Stimulated activated CD8-positive, alpha-beta memory T cell treated with anti-CD3 and anti-CD28 coated beads, Interleukin-4, amount 100 ng/mL, for 48 hours (primary cell): Measurements from ENCODE around the gene DNAJB11.
"Not testable (repeated sequence)": the region's sequence is repeated elsewhere in the genome, so short reads cannot be mapped to it uniquely, and the experiment has no call there.

Experiments
- DNase-seq: peaks from one replicate; pipeline ENCODE4 v3.0.0-alpha.2; 2020

The DNAJB11 gene

DNA sequence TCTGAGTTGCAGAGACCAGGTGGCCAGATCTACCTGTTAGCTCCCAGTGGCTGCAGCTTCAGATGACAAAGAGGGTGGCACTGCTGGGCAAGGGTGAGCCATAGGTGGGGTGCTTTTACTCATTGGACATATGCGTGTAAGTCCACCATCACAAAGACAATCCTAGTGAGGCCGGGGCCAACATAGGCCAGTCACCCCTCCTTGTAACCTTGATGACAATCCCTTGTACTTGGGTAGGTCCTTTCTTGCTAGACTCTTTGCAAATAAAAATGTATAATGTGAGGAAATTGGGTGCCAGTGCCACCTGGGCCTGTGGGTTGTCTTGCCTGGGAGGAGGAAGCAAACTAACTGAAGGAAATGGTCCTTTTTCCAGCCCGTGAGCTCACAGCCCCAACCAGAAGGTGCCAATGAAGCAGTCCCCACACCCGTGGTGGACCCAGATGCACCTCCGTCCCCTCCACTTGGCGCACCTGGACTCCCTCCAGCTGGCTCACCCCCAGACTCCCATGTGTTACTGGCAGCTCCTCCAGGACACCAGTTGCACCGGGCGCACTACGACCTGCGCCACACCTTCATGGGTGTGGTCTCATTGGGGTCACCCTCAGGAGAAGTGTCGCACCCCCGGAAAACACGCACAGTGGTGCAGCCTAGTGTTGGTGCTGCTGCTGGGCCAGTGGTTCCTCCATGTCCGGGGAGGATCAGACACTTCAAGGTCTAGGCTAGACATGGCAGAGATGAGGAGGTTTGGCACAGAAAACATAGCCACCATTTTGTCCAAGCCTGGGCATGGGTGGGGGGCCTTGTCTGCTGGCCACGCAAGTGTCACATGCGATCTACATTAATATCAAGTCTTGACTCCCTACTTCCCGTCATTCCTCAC is 49.9 kb downstream of the DNAJB11 start:
- no peak for DNase-seq

DNA sequence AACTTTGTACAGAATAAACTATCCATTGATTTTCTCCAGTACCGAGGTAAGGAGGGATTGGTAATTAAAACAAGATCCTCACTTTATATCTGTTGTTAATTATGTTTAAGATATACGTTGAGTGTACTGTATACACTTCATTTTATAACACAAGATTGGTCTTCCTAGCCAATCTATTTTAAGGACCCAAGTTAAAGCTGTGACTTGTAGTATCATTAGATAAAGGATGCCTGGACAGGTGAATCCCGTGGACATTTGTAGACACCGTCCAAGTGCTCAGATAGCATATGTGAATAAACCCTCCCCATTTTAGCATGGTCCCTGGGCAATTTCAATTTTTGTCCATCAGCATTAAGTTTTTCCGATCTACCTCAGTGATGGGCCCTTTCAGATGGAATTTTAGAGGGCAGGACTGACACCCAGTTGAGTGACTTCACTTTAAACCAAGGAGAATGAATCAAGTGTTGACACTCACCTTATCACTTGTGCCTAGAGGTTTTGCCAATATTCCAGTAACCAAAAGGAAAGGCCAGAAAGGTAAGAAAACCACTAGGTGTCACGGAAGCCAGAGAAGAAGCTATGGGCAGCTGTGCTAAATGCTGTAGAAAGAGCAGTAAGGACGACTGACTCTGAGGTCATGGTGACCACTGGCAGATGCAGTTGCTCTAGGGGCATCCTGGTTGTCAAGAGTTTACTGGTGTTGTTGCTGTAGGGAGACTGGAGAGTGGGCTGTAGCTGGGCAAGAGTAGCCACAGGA is 51.6 kb downstream of the DNAJB11 start:
- DNase-seq = no peak

DNA sequence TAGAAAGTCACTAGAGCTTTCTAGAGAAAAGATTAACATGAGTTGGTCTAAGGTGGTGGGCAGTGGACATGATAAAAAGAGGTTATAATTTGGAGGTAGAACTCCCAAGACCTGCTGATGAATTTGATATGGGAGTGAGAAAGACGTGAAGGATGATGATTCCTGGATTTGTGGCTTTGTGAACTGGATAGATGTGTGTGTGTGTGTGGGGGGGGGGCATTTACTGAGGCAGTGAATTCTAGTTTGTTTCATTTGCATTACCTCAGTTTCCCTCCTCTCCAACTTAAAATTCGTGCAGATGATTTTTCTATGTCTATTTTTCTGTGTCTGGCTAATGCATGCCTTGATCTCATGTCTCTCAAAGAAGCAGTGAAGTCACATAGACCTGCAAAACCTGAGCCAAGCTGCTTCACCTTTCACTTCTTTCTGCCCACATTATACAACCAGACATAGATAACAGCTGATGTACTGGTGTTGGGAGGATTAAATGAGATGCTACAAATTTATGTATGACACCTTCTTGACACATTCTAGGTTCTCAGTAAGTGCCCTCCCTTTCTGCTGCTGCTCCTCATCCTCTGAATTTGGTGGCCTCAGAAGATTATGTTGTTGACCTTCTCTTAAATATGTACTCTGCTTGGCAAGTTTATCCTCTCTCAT is 52.3 kb downstream of the DNAJB11 start:
- DNase-seq = no peak

DNA sequence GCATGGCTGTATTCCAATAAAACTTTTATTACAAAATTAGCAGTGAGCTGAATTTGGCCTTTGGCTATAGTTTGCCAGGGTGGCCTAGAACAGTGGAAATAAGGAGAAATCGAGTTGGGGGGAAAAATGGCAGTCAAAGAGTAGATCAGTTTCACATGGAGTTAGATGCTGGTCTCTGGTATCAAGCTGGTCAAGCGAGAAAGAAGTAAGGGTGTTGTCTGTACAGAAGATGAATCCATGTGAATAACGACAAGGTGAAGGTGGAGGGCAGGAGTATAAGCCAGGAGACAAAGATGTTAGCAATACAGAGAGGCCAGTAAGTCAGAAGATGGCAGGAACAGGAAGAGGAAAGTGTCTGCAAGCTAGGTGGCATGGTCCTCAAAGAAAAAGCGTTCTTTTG is 54.1 kb downstream of the DNAJB11 start:
- DNase-seq = no peak

DNA sequence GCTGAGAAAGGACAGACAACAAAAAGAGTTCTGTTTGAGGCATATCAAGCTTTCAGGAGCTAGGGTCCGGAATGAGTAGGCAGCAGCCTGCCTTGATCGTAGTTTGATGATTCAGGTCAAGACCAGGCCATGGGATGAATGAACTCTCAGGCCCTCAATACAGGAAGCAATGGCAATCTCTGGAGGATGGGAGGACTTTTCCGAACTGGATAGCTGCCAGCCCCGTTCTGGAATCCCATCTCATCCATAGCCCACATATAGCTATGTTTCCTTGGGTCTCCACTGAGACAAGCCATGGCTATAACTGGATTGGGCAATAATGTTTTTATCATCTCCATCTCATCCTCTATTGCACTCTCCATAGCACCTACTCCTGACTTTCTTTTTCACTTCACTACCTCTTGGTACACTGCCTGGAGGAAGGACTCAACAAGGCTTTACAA is 55.1 kb downstream of the DNAJB11 start:
- DNase-seq = no peak

DNA sequence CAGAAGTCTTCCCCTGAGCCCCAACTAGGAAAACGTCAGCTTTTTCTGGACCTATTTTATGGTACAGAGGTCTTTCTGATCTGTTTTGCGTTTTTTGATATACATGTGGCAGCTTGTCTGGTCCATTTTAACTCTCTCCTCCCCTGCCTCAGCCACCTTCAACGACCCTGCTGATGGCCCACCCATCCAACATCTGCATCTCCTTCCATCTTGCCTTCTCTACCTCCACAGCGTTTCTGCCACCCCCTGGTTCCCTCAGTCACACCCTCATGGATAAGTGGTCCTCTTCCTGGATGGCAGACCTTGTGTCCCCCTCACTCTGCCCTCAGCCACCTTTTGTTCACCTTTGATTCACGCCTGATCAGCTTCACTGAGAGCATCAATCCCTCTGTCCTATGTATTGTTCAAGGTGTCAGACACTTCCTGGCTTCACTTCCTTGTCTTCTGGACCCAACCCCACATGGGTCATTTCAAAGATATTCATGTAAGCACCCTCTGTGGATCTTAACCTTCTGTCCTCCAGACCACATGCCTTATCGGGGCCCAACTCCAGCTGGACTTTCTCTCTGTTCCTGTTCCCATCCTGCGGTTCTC is 55.8 kb downstream of the DNAJB11 start:
- DNase-seq = no peak

DNA sequence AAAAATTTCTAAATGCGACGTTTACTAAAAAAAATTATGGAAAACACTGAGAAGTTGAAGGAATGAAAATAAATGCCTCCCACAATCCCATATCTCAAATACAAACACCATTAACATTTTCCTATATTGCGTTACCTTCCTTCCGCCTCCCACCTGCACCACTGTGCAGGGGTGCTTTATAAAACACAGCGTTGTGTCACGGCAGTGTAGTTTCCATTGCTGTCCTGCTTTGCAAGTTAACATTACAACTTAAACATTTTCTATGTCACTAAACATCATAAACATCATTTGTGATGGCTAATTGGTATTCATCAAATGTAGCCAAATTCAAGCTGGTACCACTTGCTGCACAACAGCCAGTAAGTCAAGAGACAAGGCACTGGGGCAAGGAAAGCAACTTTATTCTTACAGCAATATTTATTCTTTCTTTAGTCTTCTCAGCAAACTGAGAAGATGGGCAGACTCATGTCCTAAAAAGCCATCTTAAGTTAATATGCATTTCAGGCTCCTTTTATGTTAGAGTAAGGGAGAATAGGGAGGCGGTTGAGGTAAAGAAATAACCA is 57.4 kb downstream of the DNAJB11 start:
- no peak for DNase-seq

DNA sequence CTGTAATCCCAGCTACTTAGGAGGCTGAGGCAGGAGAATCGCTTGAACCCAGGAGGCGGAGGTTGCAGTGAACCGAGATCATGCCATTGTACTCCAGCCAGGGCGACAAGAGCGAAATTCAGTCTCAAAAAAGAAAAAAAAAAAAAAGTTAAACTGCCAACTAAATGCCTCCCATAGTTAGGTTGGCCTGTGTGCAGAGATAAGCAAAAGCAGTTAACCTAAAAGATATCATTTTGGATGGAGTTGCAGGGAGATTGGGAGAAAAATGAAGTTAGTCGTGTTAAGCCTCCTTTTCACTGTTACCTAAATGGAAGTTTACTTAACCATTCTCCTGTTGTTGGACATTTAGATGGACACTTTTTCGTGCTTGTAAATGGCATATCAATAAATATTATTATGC is 58.2 kb downstream of the DNAJB11 start:
- DNase-seq = no peak

DNA sequence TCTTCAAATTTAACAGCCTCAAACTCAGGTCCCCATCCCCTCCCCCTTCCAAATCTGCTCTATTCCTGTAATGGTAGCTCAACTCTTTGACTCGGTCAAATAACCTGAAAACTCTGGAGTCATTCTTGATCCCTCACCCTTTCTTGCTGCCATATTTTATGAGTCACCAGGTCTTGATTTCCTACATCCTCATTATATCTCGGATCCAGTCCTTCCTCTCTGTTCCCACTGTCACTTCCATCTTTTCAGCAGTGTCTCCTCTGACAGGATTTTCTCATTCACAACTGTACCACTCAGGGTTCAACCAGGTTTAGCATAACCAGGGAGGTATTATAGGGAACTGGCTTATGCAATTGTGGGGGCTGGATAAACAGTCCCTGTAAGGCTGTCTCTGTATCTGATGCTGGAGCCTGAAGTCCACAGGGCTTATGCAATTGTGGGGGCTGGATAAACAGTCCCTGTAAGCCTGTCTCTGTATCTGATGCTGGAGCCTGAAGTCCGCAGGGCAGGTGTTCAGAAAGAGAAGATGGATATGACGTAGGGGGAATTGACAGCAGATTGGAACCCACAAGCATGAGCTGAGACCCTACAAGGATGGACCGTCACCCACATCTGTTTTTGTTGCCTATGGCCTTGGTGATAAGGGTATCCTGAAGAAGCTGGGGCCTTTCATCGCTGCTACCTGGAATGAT is 60.6 kb downstream of the DNAJB11 start:
- DNase-seq = no peak

DNA sequence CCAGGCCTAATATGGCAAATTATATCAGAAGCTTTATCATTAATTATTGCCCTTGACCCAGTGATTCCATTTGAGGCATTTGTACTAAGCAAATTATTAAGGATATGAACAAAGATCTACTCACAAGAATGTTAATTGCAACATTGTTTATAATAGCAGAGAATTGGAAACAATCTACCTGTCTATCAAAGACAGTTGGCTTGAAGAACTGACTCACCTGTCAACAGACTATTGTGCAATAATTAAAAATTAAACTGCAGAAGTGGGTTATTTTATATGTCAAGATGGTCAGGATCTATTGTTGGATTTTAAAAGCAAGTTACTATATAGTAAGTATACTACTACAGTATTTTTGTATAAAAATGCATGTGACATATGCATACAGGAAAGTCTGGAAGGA is 63.0 kb downstream of the DNAJB11 start:
- DNase-seq = no peak

DNA sequence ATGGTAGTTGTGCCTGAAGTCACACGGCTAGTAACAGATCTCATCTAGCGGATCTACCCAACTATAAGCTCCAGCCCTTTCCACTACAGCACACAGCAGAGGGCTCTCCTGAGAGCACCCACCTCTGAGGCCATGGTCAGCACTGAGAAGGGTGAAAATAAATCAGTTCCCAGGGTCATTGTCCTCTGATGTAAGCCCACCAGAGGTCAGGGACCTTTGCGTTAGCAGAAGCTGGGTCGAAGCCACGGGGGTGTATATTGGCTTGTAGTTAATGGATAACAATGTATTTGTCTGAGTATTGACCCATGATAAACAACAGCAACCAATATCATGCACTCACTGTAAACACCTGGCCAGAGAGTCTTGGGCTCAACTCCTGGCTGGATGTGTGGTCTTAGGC is 63.7 kb downstream of the DNAJB11 start:
- DNase-seq = not testable (repeated sequence)
